Stimulated activated CD8-positive, alpha-beta memory T cell treated with anti-CD3 and anti-CD28 coated beads, Interleukin-2, amount 100 ng/mL, for 1 hour (primary cell): ENCODE data around the gene APOBEC3A.
"Not testable (repeated sequence)": the region's sequence is repeated elsewhere in the genome, so short reads cannot be mapped to it uniquely, and the experiment has no call there.

Experiments used
- DNase-seq, 2 donors: peaks; one replicate each; pipeline ENCODE4 v3.0.0-alpha.2; 2020; ENCODE audit warnings: low read depth in 2 of 2

Gene APOBEC3A

GRCh38 chr22:38958651-38958943 is 1.2 kb downstream of the APOBEC3A start:
- not testable (repeated sequence) for DNase-seq

DNA sequence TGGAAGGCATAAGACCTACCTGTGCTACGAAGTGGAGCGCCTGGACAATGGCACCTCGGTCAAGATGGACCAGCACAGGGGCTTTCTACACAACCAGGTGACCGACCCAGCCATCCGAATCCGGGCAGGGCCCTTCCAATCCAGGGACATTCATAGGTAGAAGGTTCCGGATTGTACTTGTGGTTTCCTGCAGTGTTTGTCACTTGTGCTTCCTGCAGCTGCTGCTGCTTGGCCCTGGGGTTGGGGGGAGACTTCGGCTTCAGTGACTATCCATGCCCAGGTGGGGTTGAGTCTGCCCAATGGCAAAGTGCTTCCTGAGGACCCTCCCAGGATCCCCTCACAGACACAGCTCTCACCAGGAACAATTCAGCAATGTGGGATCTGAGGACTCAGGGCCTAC is 2.2 kb downstream of the APOBEC3A start:
- DNase-seq, result no peak

DNA sequence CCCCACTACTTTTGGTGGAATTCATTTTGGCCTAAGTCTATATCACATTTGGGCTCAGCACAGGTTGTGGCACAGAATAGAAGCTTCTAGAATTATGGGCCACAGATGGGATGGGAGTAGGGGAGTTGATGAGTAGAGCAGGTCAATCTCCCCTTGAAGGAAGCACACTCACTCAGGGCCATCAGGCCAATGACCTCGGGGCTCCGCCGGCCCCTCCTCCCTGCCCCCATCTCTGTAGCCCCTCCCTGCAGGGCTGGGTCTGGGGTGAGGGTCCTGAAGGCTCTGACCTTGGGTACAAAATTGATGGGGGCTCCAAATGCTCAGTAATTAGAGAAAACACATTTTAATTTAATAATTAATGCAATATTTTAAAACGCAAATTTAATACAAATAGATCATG is 3.3 kb downstream of the APOBEC3A start:
- not testable (repeated sequence) for DNase-seq

GRCh38 chr22:38963291-38963738 is 5.9 kb downstream of the APOBEC3A start:
- DNase-seq, result not testable (repeated sequence)

GRCh38 chr22:38963872-38964271 is 6.5 kb downstream of the APOBEC3A start:
- no peak for DNase-seq

DNA sequence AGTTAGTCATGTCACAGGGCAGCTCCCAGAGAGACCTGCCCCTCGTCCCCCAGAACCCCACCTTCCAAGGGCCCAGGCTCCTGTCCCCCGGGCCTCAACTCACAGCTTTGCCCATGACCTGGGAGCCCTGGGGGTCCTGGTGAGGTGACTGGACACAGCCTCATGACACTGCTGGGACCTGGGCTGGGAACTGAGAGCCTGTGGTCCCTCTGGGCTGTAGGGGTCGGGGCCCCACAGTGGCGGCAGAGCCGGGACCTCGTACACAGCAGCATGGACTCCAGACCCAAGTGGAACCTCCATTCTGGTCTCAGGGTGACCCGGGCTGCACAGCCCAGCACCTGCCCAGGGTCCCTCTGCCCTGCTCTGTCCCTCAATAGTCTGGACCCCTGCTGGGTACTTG is 6.9 kb downstream of the APOBEC3A start:
- no peak for DNase-seq

DNA sequence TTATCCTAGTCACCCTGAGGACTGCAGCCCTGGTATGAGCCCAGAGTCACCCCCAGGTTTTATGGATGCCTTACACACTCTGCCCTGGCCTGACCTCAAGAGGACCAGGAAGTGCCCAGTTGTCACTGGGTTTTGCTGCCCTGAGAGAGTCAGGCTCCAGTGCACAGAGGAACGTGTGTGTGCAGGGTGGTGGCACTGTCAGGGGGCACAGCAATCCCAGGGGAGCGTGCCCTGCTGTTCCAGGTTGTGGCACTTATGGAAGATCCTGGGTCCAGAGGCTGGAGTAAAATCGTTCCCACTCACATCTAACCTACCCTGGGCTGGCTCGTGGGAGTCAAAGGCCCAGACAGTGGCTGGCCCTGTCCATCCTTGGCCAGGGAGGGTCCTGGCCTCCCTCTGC is 7.6 kb downstream of the APOBEC3A start:
- no peak for DNase-seq

DNA sequence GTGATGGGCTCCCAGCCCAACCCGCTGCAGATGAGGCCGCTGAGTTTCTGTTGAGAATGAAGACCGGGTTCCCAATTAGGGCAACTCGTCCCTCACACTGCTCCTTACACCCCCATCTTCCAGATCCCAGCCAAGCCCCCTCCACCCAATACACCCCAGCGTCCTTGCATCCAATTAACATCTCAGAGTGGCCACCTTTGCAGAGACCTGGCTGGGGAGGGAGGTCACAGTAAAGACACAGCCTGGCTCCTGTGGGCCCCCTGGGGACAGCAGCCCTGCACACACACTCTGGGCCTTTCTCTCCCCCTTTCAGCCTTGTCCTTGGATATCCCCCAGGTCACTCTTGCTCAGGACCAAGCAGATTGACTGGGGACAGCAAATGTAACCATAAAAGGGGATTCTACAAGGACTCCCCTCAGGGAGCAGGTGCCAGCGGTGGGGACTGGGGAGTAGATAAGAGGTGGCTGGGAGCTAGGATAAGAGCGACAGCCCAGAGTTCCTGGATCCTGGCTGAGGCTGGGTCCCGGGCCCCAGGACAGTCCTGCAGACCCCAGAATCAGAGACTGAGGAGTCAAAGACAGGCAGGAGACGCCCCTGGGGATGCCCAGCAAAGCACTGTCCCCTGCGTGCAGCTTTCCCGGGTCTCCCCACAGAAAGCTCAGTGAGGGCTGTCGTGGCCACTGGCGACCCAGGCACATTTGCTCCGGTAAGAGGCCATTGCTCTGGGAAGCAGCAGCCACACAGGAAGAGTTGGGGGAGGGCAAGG is 8.4 kb downstream of the APOBEC3A start:
- DNase-seq, result no peak

DNA sequence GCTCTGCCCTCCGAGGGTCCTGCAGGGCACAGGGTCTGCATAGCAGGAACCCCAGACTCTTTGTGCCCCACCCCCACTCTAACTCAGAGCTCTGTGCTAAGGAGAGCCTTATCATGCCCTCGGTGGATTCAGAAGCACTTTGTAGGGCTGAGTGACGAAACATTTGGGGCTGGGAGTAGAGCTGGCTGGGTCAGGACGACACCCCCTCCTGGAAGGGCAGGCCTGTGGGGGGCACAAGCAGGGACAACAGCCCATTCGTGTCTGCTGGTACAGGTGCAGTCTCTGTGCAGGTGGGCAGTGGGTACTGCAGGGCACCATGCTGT is 8.9 kb downstream of the APOBEC3A start:
- DNase-seq, result no peak

GRCh38 chr22:38966942-38967341 is 9.5 kb downstream of the APOBEC3A start:
- no peak for DNase-seq

GRCh38 chr22:38967451-38968450 is 10.3 kb downstream of the APOBEC3A start:
- no peak for DNase-seq

DNA sequence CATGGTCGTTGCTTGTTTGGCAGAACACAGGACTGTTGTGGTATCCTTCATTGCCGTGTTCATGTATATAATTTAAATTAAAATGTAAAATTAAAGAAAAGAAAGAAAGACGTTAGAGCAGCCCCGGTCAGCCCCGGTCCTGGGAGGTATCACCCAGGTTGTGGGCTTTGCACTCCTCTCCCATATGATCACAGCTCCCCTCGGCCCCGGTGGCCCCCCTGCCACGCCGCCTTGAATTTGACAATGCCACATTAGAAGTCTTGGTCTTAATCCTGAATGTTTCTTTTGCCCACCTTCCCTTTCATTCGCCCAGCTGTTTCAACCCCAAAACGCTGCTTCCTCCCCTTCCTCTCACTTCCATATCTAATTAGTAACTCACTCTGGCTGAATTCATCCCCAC is 11.4 kb downstream of the APOBEC3A start:
- DNase-seq, result no peak

DNA sequence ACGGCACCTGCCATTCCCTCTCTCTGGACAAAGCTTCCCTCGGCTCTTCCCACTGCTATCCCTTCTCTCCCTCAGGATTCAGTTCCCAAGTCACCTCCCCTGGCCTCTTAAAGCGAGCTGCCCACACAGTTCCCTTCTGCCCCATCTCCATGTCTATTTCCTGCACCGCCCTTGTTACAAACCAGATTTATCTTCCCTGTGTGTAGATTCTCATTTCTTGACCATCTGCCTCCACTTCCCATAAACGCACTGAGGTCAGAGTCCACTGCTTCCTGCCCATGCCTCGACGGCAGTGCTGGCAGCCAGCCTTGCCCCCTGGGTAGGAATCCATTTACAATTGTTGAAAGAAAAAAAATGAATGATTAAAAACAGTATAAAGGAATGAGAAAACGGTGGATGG is 13.1 kb downstream of the APOBEC3A start:
- no peak for DNase-seq

- no peak for DNase-seq
These were observed 13.8 kb downstream of the APOBEC3A start for GRCh38 chr22:38971202-38971601.

GRCh38 chr22:38971791-38972190 is 14.4 kb downstream of the APOBEC3A start:
- DNase-seq, result no peak

- DNase-seq, result no peak
These were observed 15.1 kb downstream of the APOBEC3A start for GRCh38 chr22:38972558-38972957.

DNA sequence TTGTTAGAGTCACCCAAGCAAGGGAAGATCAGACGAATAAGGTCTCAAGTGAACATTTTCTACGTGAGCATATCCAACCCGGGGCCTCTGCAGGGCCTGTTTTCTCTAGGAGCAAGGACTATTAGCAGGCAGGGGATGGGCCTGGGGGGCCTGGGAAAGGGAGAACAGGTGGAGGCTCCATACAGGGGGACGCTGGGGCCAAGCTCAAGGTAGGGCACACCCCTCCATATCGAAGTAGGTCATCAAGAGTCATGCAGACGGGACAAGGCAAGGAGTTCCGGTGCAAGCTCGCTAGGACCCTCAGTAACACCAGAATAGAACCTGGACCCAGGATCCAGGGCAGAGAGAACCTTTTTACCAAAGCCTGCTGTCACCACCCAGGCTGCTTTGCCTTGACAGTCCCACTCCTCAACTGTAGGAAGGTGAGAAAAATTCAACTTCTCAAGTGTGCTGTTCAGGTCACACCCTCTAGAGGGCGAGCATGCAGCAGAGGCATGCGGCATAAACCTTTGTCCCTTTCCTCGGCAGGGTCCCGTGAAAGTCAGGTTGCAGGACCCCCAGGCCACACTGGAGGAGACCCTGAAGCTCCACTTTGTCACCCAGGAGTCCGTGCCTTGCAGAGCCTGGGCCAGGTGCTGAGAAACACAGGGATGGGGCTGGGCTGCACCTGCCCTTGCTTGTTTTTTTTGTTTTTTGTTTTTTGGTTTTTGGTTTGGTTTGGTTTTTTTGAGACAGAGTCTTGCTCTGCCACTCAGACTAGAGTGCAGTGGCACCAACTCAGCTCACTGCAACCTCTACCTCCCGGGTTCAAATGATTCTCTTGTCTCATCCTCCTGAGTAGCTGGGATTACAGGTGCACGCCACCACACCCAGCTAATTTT is 16.1 kb downstream of the APOBEC3A start:
- peak; percentile 19 to 34 for DNase-seq

GRCh38 chr22:38974170-38974825 is 16.9 kb downstream of the APOBEC3A start:
- DNase-seq, result no peak

DNA sequence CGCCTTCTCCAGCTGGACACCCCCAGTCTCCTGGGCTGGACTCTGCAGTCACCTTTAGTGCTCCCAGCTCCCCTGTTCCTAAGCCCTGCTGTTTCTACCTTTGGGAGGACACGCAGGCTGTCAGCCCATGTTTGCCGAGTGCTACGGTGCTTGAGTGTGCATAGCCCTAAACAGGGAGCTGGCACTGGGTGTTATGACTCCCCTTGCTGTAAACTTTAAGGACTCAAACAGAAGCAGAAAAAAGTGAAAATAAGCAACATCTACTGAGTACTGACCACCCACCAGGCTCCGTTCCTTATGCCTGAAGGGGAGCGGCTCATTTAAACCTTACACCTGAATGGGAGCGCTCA is 17.4 kb downstream of the APOBEC3A start:
- DNase-seq, result no peak

DNA sequence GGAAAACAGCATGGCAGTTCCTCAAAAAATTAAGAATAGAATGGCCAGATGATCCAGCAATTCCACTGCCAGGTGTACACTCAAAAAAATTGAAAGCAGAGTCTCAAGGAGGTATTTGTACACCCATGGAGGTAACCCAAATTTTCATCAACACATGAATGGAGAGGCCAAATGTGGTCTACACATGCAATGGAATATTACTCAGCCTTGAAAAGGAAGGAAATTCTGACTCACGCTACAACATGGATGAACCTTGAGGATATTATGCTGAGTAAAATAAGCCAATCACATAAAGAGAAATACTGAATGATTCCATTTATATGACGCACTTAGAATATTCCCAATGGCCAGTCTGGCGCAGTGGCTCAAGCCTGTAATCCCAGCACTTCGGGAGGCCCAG is 19.9 kb downstream of the APOBEC3A start:
- not testable (repeated sequence) for DNase-seq

DNA sequence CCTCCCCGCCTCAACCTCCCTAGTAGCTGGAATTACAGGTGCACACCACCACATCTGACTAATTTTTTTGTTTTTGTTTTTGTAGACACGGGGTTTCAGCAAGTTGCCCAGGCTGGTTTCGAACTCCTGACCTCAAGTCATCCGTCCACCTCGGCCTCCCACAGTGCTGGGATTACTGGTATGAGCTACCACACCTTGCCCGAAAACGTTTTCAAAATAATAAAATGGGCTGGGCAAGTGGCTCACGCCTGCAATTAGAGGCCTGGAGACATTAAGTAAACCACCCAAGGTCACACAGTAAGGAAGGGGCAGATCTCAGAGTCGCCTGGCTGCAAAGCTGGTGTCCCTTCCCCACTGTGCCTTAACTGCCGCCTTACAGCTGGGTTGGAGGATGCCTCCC is 23.2 kb downstream of the APOBEC3A start:
- not testable (repeated sequence) for DNase-seq
